GM19099 (cell line): ENCODE data around the gene CYP27C1.

Source experiments
- POLR2A ChIP-seq: IDR thresholded peaks from 3 replicates; pipeline ENCODE4 v1.6.1; 2011; ENCODE audit warnings: low read depth; ENCODE audit not compliant: insufficient read length; ENCODE audit errors: extremely low read depth

The CYP27C1 gene, protein sequence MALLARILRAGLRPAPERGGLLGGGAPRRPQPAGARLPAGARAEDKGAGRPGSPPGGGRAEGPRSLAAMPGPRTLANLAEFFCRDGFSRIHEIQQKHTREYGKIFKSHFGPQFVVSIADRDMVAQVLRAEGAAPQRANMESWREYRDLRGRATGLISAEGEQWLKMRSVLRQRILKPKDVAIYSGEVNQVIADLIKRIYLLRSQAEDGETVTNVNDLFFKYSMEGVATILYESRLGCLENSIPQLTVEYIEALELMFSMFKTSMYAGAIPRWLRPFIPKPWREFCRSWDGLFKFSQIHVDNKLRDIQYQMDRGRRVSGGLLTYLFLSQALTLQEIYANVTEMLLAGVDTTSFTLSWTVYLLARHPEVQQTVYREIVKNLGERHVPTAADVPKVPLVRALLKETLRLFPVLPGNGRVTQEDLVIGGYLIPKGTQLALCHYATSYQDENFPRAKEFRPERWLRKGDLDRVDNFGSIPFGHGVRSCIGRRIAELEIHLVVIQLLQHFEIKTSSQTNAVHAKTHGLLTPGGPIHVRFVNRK

DNA sequence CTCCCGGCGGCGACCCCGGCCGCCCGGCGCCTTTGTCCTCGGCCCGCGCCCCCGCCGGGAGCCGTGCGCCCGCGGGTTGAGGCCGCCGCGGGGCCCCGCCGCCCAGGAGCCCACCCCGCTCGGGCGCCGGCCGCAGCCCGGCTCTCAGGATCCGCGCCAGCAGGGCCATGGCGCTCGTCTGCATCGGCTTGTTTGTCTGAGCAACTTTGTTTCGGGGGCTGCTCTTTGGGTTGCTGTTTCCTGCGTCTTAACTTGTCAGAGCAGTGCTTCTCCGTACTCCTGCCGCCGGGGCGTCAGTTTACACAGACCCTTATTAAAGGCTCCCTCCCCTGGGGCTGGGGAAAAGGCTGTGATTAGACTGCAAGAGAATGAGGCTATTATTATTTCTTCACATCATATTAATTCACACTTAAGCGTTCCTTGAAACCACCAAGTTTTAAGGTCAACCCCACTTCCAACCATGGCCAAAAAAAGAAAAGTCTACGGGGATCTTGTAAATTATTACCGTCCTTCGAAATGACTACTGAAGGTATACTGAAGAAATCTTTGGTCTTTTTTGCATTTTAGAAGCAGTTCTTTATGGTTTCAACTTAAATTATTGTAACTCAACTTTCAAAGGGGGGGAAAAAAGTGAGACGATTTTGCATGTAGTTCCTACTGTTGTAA lies at the start of gene CYP27C1:
Gene CYP27C1 (minus strand): TSS at position 198 of the 666 bp plus-strand sequence. CDS start 29 bp downstream, at position 169.
- TF ChIP-seq POLR2A = no peak

DNA sequence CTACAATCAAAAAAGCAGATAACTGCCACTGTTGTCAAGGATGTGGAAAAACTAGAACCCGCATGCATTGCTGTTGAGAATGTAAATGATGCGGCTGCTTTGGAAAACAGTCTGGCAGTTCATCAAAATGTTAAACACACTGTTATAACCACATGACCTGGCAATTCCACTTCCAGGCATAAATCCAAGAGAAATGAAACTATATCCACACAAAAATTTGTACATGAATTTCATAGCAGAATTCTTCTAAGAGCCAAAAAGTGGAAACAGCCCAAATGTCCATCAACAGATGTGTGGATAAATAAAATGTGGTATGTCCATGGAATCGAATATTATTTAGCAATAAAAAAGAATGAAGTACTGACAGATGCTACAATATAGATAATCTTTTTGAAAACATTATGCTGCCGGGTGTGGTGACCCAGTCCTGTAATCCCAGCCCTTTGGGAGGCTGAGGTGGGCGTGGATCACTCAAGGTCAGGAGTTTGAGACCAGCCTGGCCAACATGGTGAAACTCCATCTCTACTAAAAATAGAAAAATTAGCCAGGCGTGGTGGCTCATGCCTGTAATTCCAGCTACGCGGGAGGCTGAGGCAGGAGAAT lies 41.8 kb upstream of the CYP27C1 start:
- no peak for TF ChIP-seq POLR2A

DNA sequence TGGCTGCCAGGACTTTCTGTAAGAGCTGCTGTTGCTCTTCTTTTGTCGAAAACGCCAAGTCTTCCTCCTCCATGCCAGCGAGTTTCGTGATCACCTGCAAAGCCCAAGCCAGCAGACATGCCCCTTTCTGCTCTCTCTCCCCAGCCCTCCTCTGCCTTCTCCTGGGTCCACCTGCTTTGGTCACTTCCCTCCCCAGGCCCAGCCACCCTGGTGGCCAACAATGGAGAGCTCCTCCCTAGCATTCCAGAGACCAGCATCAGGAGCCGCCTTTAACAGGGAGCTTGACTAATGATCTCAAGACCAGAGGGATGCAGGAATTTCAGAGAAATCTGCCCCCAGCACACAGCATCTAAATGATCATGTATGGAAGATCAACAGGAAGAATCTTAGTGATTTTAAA lies 39.3 kb upstream of the CYP27C1 start:
- no peak for TF ChIP-seq POLR2A

DNA sequence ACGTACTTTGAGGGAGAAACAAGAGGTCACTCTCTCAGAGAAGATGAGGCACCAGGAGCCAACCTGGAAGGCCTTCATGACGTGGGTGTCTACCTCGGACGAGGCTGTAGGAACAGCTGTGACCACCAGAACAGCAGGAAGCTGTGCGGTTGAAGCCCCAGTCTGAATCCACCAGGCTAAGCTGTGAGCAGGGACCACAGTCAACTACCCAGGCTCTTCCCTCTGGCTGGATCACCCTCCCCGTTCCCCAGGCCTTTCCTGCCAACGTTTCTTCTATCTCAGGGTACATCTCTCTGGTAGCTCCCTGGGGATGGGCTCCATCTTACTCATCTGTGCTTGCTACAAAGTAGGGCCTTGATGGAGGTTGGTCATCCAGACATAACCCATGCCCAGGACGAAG lies 36.8 kb upstream of the CYP27C1 start:
- TF ChIP-seq POLR2A = no peak

DNA sequence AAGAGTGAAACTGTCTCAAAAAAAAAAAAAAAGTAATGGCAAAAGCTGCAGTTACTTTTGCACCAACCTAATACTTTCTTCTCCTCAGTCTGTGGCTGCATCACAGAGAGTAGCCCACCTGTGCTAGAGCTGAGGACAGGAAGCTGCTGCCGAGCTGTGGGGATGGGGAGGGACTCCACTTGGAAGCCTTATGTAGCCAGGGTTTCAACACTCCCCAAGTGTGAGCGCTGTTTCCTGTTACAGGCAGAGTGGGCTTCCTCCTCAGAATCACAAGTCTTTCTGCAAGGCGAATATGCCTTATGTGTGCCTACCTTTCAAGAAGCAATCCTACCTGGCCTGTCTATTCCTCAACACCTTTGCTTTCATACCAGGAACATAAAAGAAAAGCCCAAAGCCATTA lies 36.3 kb upstream of the CYP27C1 start:
- no peak for TF ChIP-seq POLR2A

DNA sequence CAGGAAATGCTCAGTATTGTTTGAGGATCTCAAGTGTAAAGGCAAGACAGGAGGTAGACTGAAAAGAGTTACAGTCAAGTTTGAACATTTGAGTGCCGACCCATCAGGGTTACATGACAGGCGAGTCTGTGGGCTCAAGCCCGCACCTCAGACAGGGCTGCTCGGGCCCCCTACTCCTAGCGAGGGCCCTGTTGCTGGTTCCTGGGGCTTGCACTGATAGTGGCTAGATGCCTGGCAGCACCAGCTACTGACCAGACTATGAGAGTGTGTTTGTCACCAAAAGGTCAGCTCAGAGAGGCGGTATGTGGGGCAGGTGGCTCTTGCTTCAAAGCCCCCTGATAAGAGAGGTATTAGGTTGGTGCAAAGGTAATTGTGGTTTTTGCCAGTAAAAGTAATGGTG lies 35.6 kb upstream of the CYP27C1 start:
- no peak for TF ChIP-seq POLR2A

DNA sequence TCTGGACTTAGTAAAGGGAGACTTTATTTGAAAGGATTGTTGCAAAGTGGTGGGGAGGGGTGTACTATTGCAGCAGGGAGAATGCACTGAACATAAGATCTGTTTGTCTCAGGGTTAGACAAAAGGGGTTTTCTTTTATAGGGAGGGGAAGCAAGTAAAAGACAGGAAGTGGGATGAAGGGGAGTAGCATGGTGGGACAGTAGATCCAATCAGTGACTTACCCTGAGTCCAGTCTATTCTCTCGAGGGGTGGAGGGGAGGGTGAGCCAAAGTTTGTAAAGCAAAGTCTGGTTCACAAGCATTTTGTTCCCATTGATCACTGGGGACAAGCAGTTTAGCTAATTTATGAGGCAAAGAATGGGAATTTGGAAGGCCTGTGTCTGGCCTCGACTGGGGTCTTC lies 35.0 kb upstream of the CYP27C1 start:
- TF ChIP-seq POLR2A = no peak

DNA sequence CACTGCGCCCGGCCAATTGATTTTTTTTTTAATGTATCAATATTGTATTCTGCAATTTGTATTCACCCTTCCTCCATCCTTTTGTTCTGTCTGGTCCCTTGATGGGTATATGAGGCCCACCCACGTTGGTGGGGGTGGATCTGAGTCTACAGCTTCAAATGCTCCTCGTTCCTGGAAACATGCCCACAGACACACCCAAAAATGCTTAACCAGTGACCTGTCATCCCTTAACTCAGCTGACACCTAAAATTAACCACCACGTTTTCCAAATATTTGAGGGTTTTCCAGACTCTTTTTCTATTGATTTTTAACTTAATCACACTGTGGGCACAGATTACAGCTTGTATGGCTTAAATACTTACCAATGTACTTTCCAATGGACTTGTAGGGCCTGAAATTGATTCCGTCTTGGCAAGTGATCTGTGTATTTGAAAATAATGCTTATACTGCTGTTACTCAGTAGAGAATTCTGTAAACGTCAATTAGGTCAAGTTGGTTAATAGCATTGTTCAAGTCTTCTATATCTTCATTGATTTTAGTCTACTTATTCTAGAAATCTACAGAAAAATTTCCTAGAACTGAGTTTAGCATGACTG lies 34.4 kb upstream of the CYP27C1 start:
- no peak for TF ChIP-seq POLR2A

DNA sequence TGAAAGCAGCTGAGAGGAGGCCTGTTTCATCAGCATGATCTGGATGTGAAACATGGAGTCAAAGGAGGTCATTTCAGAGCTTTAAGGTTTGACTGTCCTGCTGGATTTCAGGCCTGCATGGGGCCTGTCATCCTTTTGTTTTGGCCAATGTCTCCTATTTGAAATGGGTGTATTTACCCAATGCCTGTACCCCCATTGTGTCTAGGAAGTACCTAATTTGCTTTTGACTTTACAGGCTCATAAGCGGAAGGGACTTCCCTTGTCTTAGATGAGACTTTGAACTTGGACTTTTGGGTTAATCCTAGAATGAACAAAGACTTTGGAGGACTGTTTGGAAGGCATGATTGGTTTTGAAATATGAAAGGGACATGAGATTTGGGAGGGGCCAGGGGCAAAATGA lies 19.3 kb upstream of the CYP27C1 start:
- no peak for TF ChIP-seq POLR2A

DNA sequence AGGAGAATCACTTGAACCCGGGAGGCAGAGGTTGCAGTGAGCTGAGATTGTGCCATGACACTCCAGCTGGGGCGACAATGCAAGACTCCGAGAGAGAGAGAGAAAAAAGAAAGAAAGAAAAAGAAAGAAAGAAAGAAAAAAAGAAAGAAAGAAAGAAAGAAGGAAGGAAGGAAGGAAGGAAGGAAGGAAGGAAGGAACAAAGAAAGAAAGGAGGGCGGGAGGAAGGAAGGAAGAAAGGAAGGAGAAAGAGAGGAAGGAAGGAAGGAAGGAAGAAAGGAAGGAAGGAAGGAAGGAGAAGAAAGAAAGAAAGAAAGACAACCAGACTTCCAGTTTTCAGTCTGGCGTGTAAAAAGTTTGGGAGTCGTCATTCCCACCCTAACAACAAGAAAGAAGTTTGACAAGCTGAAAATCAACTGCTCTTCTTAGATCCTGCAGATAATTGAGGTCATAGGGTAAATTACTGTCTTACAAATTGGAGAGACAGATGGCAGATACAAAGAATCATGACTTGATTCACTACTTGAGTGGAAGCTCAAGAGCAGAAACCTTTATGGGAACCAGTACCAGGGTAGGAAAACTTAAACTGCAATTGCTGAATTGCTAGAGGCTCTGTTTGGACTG lies 15.1 kb upstream of the CYP27C1 start:
- no peak for TF ChIP-seq POLR2A

DNA sequence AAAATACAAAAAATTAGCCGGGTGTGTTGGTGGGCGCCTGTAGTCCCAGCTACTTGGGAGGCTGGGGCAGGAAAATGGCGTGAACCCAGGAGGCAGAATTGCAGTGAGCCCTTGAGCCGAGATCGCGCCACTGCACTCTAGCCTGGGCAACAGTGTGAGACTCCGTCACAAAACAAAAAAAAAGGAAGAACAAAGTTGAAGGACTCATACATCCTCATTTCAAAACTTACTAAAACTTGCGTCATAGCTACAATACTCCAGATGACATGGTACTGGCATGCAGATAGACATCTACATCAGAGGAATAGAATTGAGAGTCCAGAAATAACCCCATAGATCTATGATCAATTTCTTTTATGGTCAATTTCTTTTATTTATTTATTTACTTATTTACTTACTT lies 13.6 kb upstream of the CYP27C1 start:
- TF ChIP-seq POLR2A = no peak

DNA sequence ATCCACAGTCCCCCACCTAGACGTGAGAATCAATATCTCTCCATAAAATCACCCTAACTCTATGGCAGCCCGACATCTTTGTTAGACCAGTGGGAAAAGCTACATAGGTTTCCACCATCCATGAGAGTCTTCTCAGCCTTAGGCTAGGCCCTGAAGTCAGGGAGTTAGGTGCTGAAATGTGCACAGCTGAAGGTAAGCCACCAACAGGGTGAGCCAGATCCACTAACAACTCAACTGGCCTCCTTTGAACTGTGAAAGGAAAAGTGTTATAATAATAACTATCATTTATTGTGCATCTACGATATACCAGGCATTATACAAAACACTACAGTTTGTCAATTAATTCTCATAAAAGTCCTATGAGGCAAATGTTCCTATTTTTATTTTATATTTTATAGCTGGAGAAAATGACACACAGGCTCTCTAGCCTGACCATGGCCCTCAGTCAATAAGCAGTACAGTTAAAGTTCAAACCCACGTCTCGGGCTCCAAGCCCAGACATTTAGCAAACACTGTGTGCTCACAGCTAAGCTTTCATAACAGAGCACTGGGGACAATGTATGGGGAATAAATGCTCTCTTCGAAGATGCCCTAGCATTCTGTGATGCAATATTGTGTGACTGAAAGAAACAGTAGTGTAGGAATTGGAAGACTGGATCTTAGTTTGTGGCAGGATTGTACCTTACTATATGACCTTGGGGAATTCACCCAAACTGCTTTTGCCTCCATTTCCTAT lies 11.2 kb upstream of the CYP27C1 start:
- no peak for TF ChIP-seq POLR2A

DNA sequence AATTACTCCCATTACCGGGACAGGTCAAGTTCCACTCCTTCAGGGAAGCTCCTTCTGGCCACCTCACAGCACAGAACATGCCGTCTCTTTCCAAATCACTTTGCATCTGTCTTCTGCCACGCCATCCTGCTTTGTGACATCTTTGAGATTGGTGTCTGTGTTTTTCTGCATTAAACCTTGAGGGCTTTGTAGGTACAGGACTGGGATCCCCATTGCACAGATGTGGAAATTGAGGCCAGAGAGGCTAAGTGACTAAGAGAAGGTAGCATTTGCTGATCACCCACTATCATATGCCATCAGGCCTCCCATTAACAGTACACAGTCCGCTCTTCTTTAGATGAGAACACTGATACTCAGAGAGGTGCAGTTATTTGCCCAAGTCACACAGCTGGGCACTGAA lies 9.5 kb upstream of the CYP27C1 start:
- TF ChIP-seq POLR2A = no peak

DNA sequence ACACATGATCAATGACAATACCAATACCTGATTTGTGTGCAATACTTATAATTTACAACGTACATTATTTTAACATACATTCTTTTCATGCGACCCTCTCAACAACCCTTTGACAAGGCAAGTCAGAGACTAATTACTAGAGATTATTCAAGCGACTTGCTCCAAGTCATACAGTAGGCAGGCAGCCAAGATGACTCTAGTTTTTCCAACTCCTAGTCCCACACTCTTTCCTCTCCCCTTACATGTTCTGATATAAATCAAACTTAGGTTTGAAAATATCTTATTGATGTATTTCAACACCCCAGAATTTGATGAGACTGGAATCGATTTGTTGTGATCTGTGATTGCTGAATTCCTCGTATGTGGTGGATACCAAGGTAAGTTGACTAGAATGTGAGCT lies 8.0 kb upstream of the CYP27C1 start:
- TF ChIP-seq POLR2A = no peak
